Thyroid gland (tissue), 4 donors: Measurements from ENCODE around the gene REM2. TPM values are rescaled to one million over a fixed set of nuclear protein-coding genes. Genes with fewer than 3 reads are reported as not detected.

Source experiments
- DNase-seq, 2 donors: peaks; one replicate each; pipeline ENCODE4 v3.0.0-alpha.2; 2019
- H3K27ac ChIP-seq, 3 donors: fragments of 200-600 bp; sonication (generic); 1 replicate in 2 of 3; 2 replicates in 1 of 3; pipeline ENCODE4 v1.5.1; 2016 to 2019; ENCODE audit warnings: mild to moderate bottlenecking in 1 of 3, moderate library complexity in 1 of 3
- H3K27me3 ChIP-seq: fragments of 200-600 bp; sonication (generic); one replicate; pipeline ENCODE4 v1.5.1; 2019
- H3K36me3 ChIP-seq, 2 donors: fragments of 200-600 bp; sonication (generic); one replicate each; pipeline ENCODE4 v1.5.1; 2016 to 2019
- H3K4me1 ChIP-seq, 2 donors: fragments of 200-600 bp; sonication (generic); one replicate each; pipeline ENCODE4 v1.5.1; 2017 to 2019
- H3K4me3 ChIP-seq, 3 donors: fragments of 200-600 bp; sonication (generic); replicated peaks in 1 of 3; 1 replicate in 2 of 3; 2 replicates in 1 of 3; pipeline ENCODE4 v1.5.1; 2016; ENCODE audit warnings: mild to moderate bottlenecking in 1 of 3
- H3K9me3 ChIP-seq: fragments of 200-600 bp; sonication (generic); one replicate; pipeline ENCODE4 v1.5.1; 2017
- POLR2A ChIP-seq, 2 donors: fragments of 450-650 bp; IDR thresholded peaks; one replicate each; pipeline ENCODE4 v1.6.1; 2017; ENCODE audit warnings: antibody characterized with exemption in 2 of 2, mild to moderate bottlenecking in 2 of 2, moderate library complexity in 1 of 2
- WGBS, 2 donors: methylation state at CpG; one replicate each; pipeline ENCODE4 v1.1.5; 2017; 5-methylcytosine and 5-hydroxymethylcytosine counted together
- intact Hi-C: fragments of 100-400 bp; cut with DNase I; formaldehyde crosslinking; loops from one replicate; pipeline ENCODE4 v1.15.1; 2023
- total RNA-seq, 4 donors: library from RNA; depleted of rRNA; stranded (reverse); fragments of >200 nt; gene quantifications; one replicate each; pipeline ENCODE4 v1.2.3, GENCODE V29; 2016
- TF ChIP-seq, protein P1 (sequence below), 6 experiments: fragments of 200-600 bp in 3 of 6; fragments of 450-650 bp in 3 of 6; sonication (generic) in 3 of 6; IDR thresholded peaks; one replicate each; pipeline ENCODE4 v1.5.1; 2016 to 2019; ENCODE audit warnings: antibody characterized with exemption in 6 of 6, mild to moderate bottlenecking in 2 of 6, inconsistent platforms in 1 of 6, moderate library complexity in 1 of 6

Gene REM2
- total RNA-seq, 4 donors from 2014 or later: 0.54 to 1.2 (median 0.89) TPM; not detected in 1

DNA sequence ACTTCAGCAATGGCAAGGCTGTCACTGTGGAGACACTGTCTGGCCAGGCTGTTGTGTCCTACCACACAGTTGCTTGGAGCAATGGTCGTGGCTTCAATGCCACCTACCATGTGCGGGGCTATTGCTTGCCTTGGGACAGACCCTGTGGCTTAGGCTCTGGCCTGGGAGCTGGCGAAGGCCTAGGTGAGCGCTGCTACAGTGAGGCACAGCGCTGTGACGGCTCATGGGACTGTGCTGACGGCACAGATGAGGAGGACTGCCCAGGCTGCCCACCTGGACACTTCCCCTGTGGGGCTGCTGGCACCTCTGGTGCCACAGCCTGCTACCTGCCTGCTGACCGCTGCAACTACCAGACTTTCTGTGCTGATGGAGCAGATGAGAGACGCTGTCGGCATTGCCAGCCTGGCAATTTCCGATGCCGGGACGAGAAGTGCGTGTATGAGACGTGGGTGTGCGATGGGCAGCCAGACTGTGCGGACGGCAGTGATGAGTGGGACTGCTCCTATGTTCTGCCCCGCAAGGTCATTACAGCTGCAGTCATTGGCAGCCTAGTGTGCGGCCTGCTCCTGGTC lies 7.2 kb upstream of the REM2 start:
- no peak for DNase-seq
- H3K4me1 ChIP-seq: peaks cover 7 to 13% of the 10 kb centered on the region in 2 donors
- H3K9me3 ChIP-seq: no peaks in the 10 kb centered on the region
- no peaks in the 10 kb centered on the region for H3K27me3 ChIP-seq
- intact Hi-C loops: no loop called here
- TF ChIP-seq POLR2A (IDR thresholded peaks at IDR 0.05): no peak
- TF ChIP-seq, protein P1, sequence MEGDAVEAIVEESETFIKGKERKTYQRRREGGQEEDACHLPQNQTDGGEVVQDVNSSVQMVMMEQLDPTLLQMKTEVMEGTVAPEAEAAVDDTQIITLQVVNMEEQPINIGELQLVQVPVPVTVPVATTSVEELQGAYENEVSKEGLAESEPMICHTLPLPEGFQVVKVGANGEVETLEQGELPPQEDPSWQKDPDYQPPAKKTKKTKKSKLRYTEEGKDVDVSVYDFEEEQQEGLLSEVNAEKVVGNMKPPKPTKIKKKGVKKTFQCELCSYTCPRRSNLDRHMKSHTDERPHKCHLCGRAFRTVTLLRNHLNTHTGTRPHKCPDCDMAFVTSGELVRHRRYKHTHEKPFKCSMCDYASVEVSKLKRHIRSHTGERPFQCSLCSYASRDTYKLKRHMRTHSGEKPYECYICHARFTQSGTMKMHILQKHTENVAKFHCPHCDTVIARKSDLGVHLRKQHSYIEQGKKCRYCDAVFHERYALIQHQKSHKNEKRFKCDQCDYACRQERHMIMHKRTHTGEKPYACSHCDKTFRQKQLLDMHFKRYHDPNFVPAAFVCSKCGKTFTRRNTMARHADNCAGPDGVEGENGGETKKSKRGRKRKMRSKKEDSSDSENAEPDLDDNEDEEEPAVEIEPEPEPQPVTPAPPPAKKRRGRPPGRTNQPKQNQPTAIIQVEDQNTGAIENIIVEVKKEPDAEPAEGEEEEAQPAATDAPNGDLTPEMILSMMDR (IDR thresholded peaks at IDR 0.05): no peak
- no peak overlapping the region for H3K27ac ChIP-seq
- no peak overlapping the region for H3K4me3 ChIP-seq
- peaks cover 50 to 63% of the 10 kb centered on the region in 2 donors for H3K36me3 ChIP-seq
- 98% methylated on average over 13 to 17 of the region's 20 CpGs for WGBS, 2 donors

DNA sequence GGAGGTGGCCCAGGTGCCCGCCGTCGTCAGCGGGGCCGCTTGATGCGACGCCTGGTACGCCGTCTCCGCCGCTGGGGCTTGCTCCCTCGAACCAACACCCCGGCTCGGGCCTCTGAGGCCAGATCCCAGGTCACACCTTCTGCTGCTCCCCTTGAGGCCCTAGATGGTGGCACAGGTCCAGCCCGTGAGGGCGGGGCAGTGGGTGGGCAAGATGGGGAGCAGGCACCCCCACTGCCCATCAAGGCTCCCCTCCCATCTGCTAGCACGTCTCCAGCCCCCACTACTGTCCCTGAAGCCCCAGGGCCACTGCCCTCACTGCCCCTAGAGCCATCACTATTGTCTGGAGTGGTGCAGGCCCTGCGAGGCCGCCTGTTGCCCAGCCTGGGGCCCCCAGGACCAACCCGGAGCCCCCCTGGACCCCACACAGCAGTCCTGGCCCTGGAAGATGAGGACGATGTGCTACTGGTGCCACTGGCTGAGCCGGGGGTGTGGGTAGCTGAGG lies 6.0 kb upstream of the REM2 start:
- 93 to 97% methylated on average over 5 to 17 of the region's 22 CpGs for WGBS, 2 donors
- TF ChIP-seq, protein P1 (IDR thresholded peaks at IDR 0.05): no peak
- TF ChIP-seq POLR2A (IDR thresholded peaks at IDR 0.05): no peak
- Histone ChIP-seq H3K27ac (no peak overlapping the region), H3K4me1 (peaks cover 7 to 13% of the 10 kb centered on the region in 2 donors), H3K9me3 (no peaks in the 10 kb centered on the region), H3K4me3 (no peak overlapping the region), H3K36me3 (peaks cover 50 to 63% of the 10 kb centered on the region in 2 donors), H3K27me3 (no peaks in the 10 kb centered on the region)
- no peak for DNase-seq
- intact Hi-C loops: no loop called here

DNA sequence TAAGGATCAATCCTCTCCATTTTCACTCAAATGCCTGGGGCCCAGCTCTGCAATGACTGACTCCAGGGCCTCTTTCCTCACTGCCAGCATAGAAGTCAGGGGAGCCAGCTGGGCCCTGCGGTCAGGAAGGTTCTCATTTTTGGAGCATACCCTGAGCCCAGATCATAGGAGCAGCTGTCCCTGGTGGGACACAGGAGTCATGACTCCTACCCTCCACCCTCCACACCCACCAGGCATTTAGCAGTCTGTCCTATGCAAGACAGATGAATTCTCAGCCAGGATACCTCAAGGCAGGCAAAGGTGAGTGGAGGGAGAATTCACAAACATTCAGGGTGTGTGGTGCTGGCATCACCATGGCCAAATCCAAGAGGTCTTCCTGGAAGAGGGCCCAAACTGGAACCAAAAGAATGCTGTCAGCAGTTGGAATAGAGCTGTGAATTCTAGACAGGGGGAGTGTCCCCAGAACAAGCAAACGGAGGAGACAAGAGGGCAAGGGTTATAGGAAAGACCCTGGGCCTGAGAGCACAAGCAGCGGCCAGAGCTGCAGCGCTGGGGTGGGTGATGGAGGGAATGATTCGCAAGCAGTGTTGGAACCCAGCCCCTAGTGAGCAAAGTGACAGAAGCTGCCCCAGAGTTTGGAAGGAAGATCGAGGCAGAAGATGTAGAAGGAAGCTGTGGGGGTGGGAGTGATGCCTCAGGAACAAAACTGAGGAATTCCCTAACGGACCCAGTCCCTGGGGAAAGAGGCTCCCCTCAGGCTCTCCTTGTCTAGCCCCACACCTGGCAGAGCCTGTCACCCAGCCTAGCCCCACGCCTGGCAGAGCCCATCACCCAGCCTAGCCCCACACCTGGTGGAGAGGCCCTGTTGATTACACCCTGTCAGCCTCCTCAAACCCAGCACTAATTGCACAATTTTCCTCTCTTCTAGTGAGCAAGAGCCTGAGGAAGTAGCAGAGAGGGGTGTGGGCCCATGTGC lies 4.5 kb upstream of the REM2 start:
- peaks cover 50 to 60% of the 10 kb centered on the region in 2 donors for H3K36me3 ChIP-seq
- DNase-seq: no peak
- TF ChIP-seq, protein P1 (IDR thresholded peaks at IDR 0.05): no peak
- TF ChIP-seq POLR2A (IDR thresholded peaks at IDR 0.05): no peak
- H3K27ac ChIP-seq: no peak overlapping the region
- 89% methylated on average over 8 of the region's 8 CpGs for WGBS, 2 donors
- intact Hi-C loops: no loop called here
- peaks cover 6 to 18% of the 10 kb centered on the region in 2 donors for H3K4me1 ChIP-seq
- no peaks in the 10 kb centered on the region for H3K9me3 ChIP-seq
- no peaks in the 10 kb centered on the region for H3K27me3 ChIP-seq
- no peak overlapping the region for H3K4me3 ChIP-seq

DNA sequence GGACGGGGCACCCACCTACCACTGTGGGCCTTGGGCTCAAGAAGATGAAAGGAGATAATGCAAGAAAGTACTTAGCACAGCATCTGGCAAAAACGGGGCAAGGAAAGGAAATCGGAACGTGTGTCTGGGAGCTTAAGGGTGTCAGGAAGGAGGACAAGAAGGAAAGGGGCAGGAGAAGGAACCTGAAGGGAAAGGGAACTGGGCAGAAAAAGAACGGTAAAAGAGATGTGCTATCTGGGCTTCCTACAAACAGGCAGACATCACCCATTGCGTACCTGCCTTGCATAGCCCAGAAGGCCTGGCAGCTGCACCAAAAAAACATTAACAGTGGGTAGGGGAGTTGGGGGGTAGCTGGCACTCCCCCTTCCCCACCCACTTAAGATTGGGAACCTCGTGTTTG lies 958 bp upstream of the REM2 start:
- Histone ChIP-seq H3K27me3 (no peaks in the 10 kb centered on the region), H3K36me3 (peaks cover 16 to 25% of the 10 kb centered on the region in 2 donors), H3K4me3 (no peak overlapping the region), H3K9me3 (no peaks in the 10 kb centered on the region), H3K27ac (no peak overlapping the region), H3K4me1 (peaks cover 10 to 22% of the 10 kb centered on the region in 2 donors)
- intact Hi-C loops: no loop called here
- WGBS, 2 donors: 36 to 43% methylated on average over 7 of the region's 7 CpGs
- no peak for DNase-seq
- TF ChIP-seq POLR2A (IDR thresholded peaks at IDR 0.05): no peak
- TF ChIP-seq, protein P1 (IDR thresholded peaks at IDR 0.05): no peak
